HCT116 (cell line): ENCODE measurements around the gene DNAAF5.

Experiments used
- CBX3 ChIP-seq: IDR thresholded peaks from 2 replicates; pipeline ENCODE4 v1.6.1; 2012; ENCODE audit warnings: low read depth
- CTCF ChIP-seq, 3 experiments: fragments of 200-600 bp in 1 of 3; sonication (generic) in 1 of 3; IDR thresholded peaks in 2 of 3; conservative IDR thresholded peaks in 1 of 3; 2 replicates each; pipeline ENCODE4 v1.5.1; 2012 to 2017; ENCODE audit warnings: low read depth in 2 of 3, low read length in 2 of 3, antibody characterized with exemption in 1 of 3, borderline replicate concordance in 1 of 3, control low read depth in 1 of 3, mild to moderate bottlenecking in 1 of 3, mixed read lengths in 1 of 3, mixed run types in 1 of 3, moderate library complexity in 1 of 3; ENCODE audit not compliant: insufficient read depth in 1 of 3
- EZH2 ChIP-seq: fragments of 200-600 bp; sonication (generic); IDR thresholded peaks from 2 replicates; pipeline ENCODE4 v1.6.1; 2017; ENCODE audit warnings: antibody characterized with exemption, mixed run types
- EZH2phosphoT487 ChIP-seq: fragments of 200-600 bp; IDR thresholded peaks from 2 replicates; pipeline ENCODE4 v1.6.1; 2018; ENCODE audit warnings: antibody characterized with exemption, borderline replicate concordance
- POLR2A ChIP-seq: IDR thresholded peaks from 2 replicates; pipeline ENCODE4 v1.7.0; 2011; ENCODE audit warnings: borderline replicate concordance; ENCODE audit not compliant: insufficient read depth, insufficient read length; ENCODE audit errors: extremely low read depth
- POLR2AphosphoS5 ChIP-seq: IDR thresholded peaks from 2 replicates; pipeline ENCODE4 v1.6.1; 2011; ENCODE audit warnings: mild to moderate bottlenecking, low read depth, low read length, moderate library complexity
- SIN3A ChIP-seq: IDR thresholded peaks from 2 replicates; pipeline ENCODE4 v1.6.1; 2012; ENCODE audit warnings: low read depth
- SP1 ChIP-seq: IDR thresholded peaks from 2 replicates; pipeline ENCODE4 v1.6.1; 2012; ENCODE audit warnings: low read depth
- ZFX ChIP-seq: fragments of 450-650 bp; IDR thresholded peaks from 2 replicates; pipeline ENCODE4 v1.6.1; 2017
- TF ChIP-seq, protein P1 (sequence below): IDR thresholded peaks from 2 replicates; pipeline ENCODE4 v1.6.1; 2012; ENCODE audit warnings: low read depth

GRCh38 chr7:748446-748845, 21.9 kb downstream of the DNAAF5 start:
- TF ChIP-seq EZH2 = no peak
- TF ChIP-seq, protein P1, sequence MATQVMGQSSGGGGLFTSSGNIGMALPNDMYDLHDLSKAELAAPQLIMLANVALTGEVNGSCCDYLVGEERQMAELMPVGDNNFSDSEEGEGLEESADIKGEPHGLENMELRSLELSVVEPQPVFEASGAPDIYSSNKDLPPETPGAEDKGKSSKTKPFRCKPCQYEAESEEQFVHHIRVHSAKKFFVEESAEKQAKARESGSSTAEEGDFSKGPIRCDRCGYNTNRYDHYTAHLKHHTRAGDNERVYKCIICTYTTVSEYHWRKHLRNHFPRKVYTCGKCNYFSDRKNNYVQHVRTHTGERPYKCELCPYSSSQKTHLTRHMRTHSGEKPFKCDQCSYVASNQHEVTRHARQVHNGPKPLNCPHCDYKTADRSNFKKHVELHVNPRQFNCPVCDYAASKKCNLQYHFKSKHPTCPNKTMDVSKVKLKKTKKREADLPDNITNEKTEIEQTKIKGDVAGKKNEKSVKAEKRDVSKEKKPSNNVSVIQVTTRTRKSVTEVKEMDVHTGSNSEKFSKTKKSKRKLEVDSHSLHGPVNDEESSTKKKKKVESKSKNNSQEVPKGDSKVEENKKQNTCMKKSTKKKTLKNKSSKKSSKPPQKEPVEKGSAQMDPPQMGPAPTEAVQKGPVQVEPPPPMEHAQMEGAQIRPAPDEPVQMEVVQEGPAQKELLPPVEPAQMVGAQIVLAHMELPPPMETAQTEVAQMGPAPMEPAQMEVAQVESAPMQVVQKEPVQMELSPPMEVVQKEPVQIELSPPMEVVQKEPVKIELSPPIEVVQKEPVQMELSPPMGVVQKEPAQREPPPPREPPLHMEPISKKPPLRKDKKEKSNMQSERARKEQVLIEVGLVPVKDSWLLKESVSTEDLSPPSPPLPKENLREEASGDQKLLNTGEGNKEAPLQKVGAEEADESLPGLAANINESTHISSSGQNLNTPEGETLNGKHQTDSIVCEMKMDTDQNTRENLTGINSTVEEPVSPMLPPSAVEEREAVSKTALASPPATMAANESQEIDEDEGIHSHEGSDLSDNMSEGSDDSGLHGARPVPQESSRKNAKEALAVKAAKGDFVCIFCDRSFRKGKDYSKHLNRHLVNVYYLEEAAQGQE = no peak
- no peak for TF ChIP-seq CTCF (IDR thresholded peaks at IDR 0.05 in 2 of 3, conservative IDR thresholded peaks at IDR 0.05 in 1 of 3; ENCODE audit: borderline replicate concordance in 1 of 3, insufficient read depth in 1 of 3, low read depth in 2 of 3, low read length in 2 of 3)
- TF ChIP-seq POLR2A = no peak
- no peak for TF ChIP-seq POLR2AphosphoS5
- TF ChIP-seq CBX3 = no peak
- no peak for TF ChIP-seq EZH2phosphoT487
- no peak for TF ChIP-seq SIN3A
- no peak for TF ChIP-seq ZFX
- no peak for TF ChIP-seq SP1
